GM12874 (cell line): ENCODE results near the gene UBE2G2.

Source experiments
- CTCF ChIP-seq: IDR thresholded peaks from 2 replicates; pipeline ENCODE4 v1.5.1; 2011; ENCODE audit warnings: low read depth, mild to moderate bottlenecking, control low read depth, low read length, moderate library complexity; ENCODE audit not compliant: insufficient read depth

Gene UBE2G2

GRCh38 chr21:44779417-44780136 is 22.0 kb downstream of the UBE2G2 start:
- TF ChIP-seq CTCF, result no peak

- TF ChIP-seq CTCF, result no peak
These were observed 22.6 kb downstream of the UBE2G2 start for GRCh38 chr21:44778983-44779382.

- no peak for TF ChIP-seq CTCF
These were observed 23.1 kb downstream of the UBE2G2 start for GRCh38 chr21:44778499-44778911.

GRCh38 chr21:44778094-44778493 is 23.5 kb downstream of the UBE2G2 start:
- no peak for TF ChIP-seq CTCF

GRCh38 chr21:44774972-44775371 is 26.6 kb downstream of the UBE2G2 start:
- TF ChIP-seq CTCF, result no peak

GRCh38 chr21:44773291-44773932 is 28.2 kb downstream of the UBE2G2 start:
- no peak for TF ChIP-seq CTCF

- TF ChIP-seq CTCF, result no peak
These were observed 29.6 kb downstream of the UBE2G2 start for GRCh38 chr21:44771896-44772525.
